ENCODE results near the gene FPGS. TPM values are rescaled to one million over a fixed set of nuclear protein-coding genes. Genes with fewer than 3 reads are reported as not detected.

Gene FPGS
- total RNA-seq, 2 experiments from 2014 or later: 71.9 to 80.4 TPM

DNA sequence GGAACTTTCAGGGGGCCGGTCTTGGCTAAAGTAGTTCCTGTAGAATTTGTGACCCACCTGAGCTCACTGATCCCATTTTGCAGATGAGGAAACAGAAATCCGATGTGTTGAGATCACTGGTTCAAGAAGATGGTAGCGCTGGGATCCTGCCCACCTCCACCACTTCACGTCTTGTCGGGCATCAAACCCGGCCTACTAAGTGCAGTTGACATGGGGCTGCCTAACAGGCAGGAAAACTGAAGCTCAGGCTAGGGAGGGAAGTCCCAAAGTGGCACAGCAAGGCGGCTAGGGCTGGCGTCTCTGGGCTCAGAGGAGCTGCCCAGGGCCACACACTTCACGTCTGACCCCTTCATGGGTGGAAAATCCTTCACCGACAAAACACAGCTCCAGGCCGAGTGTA lies 52.3 kb downstream of the FPGS start:
- peaks cover 5% of the 10 kb centered on the region for H3K9me3 Mint-ChIP-seq (ENCODE audit: low read depth)
- H3K27me3 Mint-ChIP-seq: no peaks in the 10 kb centered on the region
- intact Hi-C loops (cut with DNase I, micrococcal nuclease): no loop called here
- ChIA-PET CTCF (interaction anchor here (0.7 to 3.2 kb wide), 5 partner anchors 10 to 329 kb away, joined by 3 to 14 read pairs (median 3); no protein-coding TSS in a partner anchor), POLR2A (interaction anchor here (0.6 to 1.9 kb wide), 2 partner anchors 10 to 72 kb away, joined by 3 to 7 read pairs; no protein-coding TSS in a partner anchor)
- ATAC-seq: no peak
- no peak for DNase-seq
- no peak overlapping the region for H3K27ac Mint-ChIP-seq
- H3K4me3 Mint-ChIP-seq: peak overlapping the region; percentile 83
- peaks cover 23% of the 10 kb centered on the region for H3K4me1 Mint-ChIP-seq
- H3K36me3 Mint-ChIP-seq (ENCODE audit: low read depth): peaks cover 14% of the 10 kb centered on the region

DNA sequence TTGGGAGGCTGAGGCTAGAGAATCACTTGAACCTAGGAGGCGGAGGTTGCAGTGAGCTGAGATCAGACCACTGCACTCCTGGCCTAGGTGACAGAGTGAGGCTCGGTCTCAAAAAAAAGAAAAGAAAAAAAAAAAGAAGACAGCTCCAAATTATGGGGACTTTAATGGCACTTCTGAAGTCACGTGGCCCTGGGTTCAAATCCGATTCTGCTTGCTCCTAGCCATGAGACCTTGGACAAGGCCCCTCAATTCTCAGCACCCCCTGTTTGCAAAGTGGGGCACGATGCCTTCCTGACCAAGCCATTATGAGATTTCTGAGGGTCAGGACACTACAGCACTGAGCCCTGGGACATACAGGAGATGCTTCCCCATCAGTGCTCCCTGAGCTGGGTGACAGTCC lies 52.8 kb downstream of the FPGS start:
- ChIA-PET POLR2A (interaction anchor here (1.9 kb wide), 1 partner anchor 9 kb away, joined by 7 read pairs; no protein-coding TSS in a partner anchor), CTCF (interaction anchor here (0.7 to 3.2 kb wide), 5 partner anchors 9 to 330 kb away, joined by 3 to 14 read pairs (median 3); no protein-coding TSS in a partner anchor)
- Mint-ChIP-seq H3K9me3 (ENCODE audit: low read depth) (peaks cover 2% of the 10 kb centered on the region), H3K27me3 (no peaks in the 10 kb centered on the region), H3K4me3 (no peak overlapping the region), H3K4me1 (peaks cover 23% of the 10 kb centered on the region), H3K27ac (no peak overlapping the region), H3K36me3 (ENCODE audit: low read depth) (peaks cover 11% of the 10 kb centered on the region)
- DNase-seq: no peak
- intact Hi-C loops (cut with DNase I, micrococcal nuclease): no loop called here
- ATAC-seq: no peak

GRCh38 chr9:127856094-127856728 lies 53.5 kb downstream of the FPGS start:
- no peak overlapping the region for H3K27ac Mint-ChIP-seq
- ATAC-seq: no peak
- peaks cover 9% of the 10 kb centered on the region for H3K36me3 Mint-ChIP-seq (ENCODE audit: low read depth)
- H3K4me3 Mint-ChIP-seq: no peak overlapping the region
- ChIA-PET CTCF (interaction anchor here (0.7 to 3.2 kb wide), 2 partner anchors 13 to 1774 kb away, joined by 3 to 14 read pairs; no protein-coding TSS in a partner anchor), POLR2A (interaction anchor here (1.9 kb wide), 1 partner anchor 8 kb away, joined by 7 read pairs; no protein-coding TSS in a partner anchor)
- H3K27me3 Mint-ChIP-seq: no peaks in the 10 kb centered on the region
- no peak for DNase-seq
- peaks cover 28% of the 10 kb centered on the region for H3K4me1 Mint-ChIP-seq
- intact Hi-C loops (cut with DNase I, micrococcal nuclease): no loop called here
- no peaks in the 10 kb centered on the region for H3K9me3 Mint-ChIP-seq (ENCODE audit: low read depth)

DNA sequence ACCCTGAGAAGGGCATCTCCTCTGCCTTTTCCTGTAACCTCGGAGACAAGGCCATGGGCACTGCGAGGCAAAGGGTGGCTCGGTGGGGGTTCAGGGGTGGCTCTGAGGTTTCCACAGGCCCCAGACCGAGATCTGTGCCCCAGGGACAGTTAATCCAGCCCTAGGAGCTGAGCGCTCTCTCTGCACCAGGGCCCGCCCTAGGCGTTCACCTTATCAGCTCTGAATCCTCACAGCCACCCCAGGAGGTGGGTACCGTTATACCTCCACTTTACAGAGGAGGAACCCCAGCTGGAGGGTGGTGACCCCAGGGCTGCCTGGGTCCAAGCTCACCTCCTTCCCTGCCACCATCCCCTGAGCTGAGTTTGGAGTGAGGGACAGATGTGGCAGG lies 54.0 kb downstream of the FPGS start:
- intact Hi-C loops (cut with DNase I, micrococcal nuclease): no loop called here
- no peak overlapping the region for H3K4me3 Mint-ChIP-seq
- ChIA-PET CTCF (interaction anchor here (0.6 to 3.2 kb wide), 2 partner anchors 13 to 228 kb away, joined by 3 to 14 read pairs; no protein-coding TSS in a partner anchor), POLR2A (no interaction called here)
- H3K9me3 Mint-ChIP-seq (ENCODE audit: low read depth): no peaks in the 10 kb centered on the region
- peaks cover 9% of the 10 kb centered on the region for H3K36me3 Mint-ChIP-seq (ENCODE audit: low read depth)
- no peak for ATAC-seq
- H3K27me3 Mint-ChIP-seq: no peaks in the 10 kb centered on the region
- H3K27ac Mint-ChIP-seq: no peak overlapping the region
- DNase-seq: no peak
- H3K4me1 Mint-ChIP-seq: peaks cover 32% of the 10 kb centered on the region

DNA sequence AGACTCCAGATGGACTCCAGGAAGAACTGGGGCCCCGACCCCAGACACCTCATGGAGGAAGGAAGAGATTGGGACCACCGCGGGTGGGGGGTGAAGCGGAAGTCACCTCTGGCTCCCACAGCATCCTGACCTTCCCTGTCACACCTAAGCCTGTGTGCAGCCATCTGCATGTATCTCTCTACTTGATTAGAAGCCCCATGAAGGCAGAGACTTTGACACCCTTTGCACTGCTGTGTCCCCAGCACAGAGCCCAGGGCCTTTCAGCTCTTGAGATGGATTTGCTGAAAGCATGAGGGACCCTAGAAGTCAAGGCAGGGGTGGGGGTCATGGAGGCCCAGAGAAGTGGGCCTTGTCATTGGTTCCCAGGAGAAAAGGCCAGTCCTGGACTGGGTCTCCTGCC lies 54.6 kb downstream of the FPGS start:
- no peak overlapping the region for H3K27ac Mint-ChIP-seq
- DNase-seq (no peak), ATAC-seq (no peak)
- H3K27me3 Mint-ChIP-seq: no peaks in the 10 kb centered on the region
- ChIA-PET CTCF (interaction anchor here (0.6 to 3.2 kb wide), 2 partner anchors 12 to 228 kb away, joined by 3 to 14 read pairs; no protein-coding TSS in a partner anchor), POLR2A (no interaction called here)
- peaks cover 32% of the 10 kb centered on the region for H3K4me1 Mint-ChIP-seq
- intact Hi-C loops (cut with DNase I, micrococcal nuclease): no loop called here
- no peak overlapping the region for H3K4me3 Mint-ChIP-seq
- H3K9me3 Mint-ChIP-seq (ENCODE audit: low read depth): no peaks in the 10 kb centered on the region
- peaks cover 5% of the 10 kb centered on the region for H3K36me3 Mint-ChIP-seq (ENCODE audit: low read depth)

DNA sequence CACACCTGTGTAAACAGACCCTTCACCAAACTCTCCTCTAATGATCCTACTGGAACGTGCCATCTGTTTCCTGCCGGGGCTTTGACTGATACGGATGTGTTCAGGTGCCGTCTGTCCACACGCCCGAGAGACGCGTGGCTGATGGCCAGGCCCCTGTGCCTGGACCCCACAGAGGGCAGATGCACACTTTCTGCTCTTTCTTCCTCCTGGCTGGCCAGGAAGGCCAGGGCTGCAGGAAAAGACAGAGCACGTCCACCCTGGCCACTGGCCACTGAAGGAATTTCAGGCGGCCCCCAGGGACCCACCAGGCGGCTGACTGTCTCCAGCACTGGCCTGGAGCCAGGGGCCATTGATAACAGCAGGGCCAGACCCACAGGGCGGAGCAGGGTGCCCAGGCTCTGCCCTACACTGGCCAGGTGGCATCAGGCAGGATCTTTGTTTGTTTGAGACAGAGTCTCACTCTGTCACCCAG lies 55.4 kb downstream of the FPGS start:
- H3K36me3 Mint-ChIP-seq (ENCODE audit: low read depth): peaks cover 2% of the 10 kb centered on the region
- DNase-seq (no peak), ATAC-seq (no peak)
- ChIA-PET POLR2A (no interaction called here), CTCF (interaction anchor here (3.2 to 3.9 kb wide), 2 partner anchors 12 kb away, joined by 14 read pairs; no protein-coding TSS in a partner anchor)
- H3K27ac Mint-ChIP-seq: no peak overlapping the region
- H3K4me3 Mint-ChIP-seq: no peak overlapping the region
- no peaks in the 10 kb centered on the region for H3K9me3 Mint-ChIP-seq (ENCODE audit: low read depth)
- H3K4me1 Mint-ChIP-seq: peaks cover 34% of the 10 kb centered on the region
- H3K27me3 Mint-ChIP-seq: no peaks in the 10 kb centered on the region
- intact Hi-C loops (cut with DNase I, micrococcal nuclease): no loop called here

DNA sequence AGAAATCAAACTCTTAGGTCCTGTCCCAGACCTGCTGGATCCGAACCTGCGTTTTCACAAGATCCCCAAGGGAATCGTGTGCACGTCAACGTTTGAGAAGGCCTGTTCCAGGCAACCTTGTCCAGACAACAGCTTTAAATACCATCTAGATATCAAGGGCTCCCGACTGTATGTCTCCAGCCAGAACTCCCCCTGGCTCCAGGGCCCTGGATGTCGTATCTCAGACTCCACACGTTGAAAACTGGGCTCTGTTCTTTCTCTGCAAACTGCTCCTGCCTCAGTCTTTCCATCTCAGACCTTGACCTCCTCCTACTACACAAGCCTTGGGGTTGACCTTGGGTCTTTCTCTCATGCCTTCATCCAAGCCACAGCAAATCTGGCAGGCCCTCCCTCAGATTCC lies 57.6 kb downstream of the FPGS start:
- Mint-ChIP-seq H3K27ac (no peak overlapping the region), H3K4me1 (peaks cover 33% of the 10 kb centered on the region), H3K4me3 (no peak overlapping the region), H3K27me3 (no peaks in the 10 kb centered on the region), H3K36me3 (ENCODE audit: low read depth) (no peaks in the 10 kb centered on the region), H3K9me3 (ENCODE audit: low read depth) (no peaks in the 10 kb centered on the region)
- intact Hi-C loops (cut with DNase I, micrococcal nuclease): no loop called here
- DNase-seq: no peak
- ChIA-PET POLR2A (no interaction called here), CTCF (interaction anchor here (3.9 kb wide), 1 partner anchor 9 kb away, joined by 14 read pairs; no protein-coding TSS in a partner anchor)
- no peak for ATAC-seq

GRCh38 chr9:127860779-127861178 lies 58.1 kb downstream of the FPGS start:
- Mint-ChIP-seq H3K4me3 (no peak overlapping the region), H3K9me3 (ENCODE audit: low read depth) (no peaks in the 10 kb centered on the region), H3K27me3 (no peaks in the 10 kb centered on the region), H3K4me1 (peaks cover 37% of the 10 kb centered on the region), H3K36me3 (ENCODE audit: low read depth) (no peaks in the 10 kb centered on the region), H3K27ac (no peak overlapping the region)
- DNase-seq (no peak), ATAC-seq (no peak)
- ChIA-PET CTCF (interaction anchor here (3.9 kb wide), 1 partner anchor 9 kb away, joined by 14 read pairs; no protein-coding TSS in a partner anchor), POLR2A (interaction anchor here (0.6 kb wide), 1 partner anchor 33 kb away, joined by 4 read pairs; no protein-coding TSS in a partner anchor)
- intact Hi-C loops (cut with DNase I, micrococcal nuclease): no loop called here

DNA sequence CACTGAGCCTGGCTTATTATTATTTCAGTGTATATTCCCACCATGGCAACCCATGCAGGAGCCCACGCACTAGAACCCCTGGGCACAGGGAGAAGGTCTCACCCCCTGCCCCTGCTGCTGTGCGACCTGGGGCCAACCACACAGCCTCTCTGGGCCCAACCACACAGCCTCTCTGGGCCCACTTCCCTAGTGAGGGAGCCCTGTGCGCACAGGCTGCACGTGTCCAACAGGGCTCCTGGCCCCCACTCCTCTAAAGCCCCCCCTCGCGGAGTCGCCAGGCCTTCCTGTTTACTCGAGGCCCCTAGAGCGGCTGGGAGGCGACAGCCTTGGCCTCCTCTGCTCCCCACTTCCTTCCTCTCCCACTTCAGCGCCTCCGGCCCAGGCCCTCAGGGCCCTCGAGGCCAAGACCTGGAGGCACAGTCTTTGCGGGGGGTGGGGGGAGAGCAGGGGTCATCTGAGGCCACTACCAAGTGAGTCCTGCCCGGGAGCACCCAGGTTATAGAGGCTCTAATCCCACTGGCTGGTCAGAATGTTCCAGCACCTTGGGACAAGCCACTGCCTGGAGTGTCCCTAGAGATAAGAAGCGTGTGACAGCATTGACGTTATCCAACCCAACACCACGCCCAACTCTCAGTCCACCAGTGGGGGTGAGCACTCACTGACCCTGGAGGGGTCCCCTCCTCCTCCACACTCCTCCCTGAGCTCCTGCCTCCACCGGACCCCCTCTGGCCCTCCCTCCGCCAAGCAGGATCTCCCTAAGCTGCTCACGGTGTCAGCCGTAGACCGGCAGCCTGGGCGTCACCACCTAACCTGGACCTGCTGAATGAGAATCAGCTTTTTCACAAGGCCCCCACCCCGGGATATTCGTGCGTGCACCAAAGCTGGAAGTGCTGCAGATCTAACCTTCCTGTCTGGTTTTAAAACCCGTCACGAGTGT lies 59.7 kb downstream of the FPGS start:
- peak overlapping the region; percentile 51 for H3K27ac Mint-ChIP-seq
- no peaks in the 10 kb centered on the region for H3K27me3 Mint-ChIP-seq
- POLR2A ChIA-PET: no interaction called here
- H3K4me3 Mint-ChIP-seq: no peak overlapping the region
- peak; percentile 20 for ATAC-seq
- peak; percentile 43 for DNase-seq
- H3K9me3 Mint-ChIP-seq (ENCODE audit: low read depth): no peaks in the 10 kb centered on the region
- intact Hi-C loops (cut with DNase I, micrococcal nuclease): no loop called here
- CTCF ChIA-PET: interaction anchor here (0.5 to 3.9 kb wide), 8 partner anchors 7 to 155 kb away, joined by 3 to 14 read pairs (median 5); partner anchors contain the start of genes ENG and TOR2A
- H3K4me1 Mint-ChIP-seq: peaks cover 41% of the 10 kb centered on the region
- no peaks in the 10 kb centered on the region for H3K36me3 Mint-ChIP-seq (ENCODE audit: low read depth)

GRCh38 chr9:127863191-127863621 lies 60.5 kb downstream of the FPGS start:
- no peak overlapping the region for H3K4me3 Mint-ChIP-seq
- H3K36me3 Mint-ChIP-seq (ENCODE audit: low read depth): no peaks in the 10 kb centered on the region
- intact Hi-C loops (cut with DNase I, micrococcal nuclease): no loop called here
- H3K4me1 Mint-ChIP-seq: peaks cover 41% of the 10 kb centered on the region
- H3K9me3 Mint-ChIP-seq (ENCODE audit: low read depth): no peaks in the 10 kb centered on the region
- ATAC-seq: no peak
- ChIA-PET POLR2A (interaction anchor here (2.3 kb wide), 1 partner anchor 8 kb away, joined by 7 read pairs; no protein-coding TSS in a partner anchor), CTCF (interaction anchor here (0.5 to 3.0 kb wide), 7 partner anchors 9 to 134 kb away, joined by 3 to 8 read pairs (median 4); partner anchors contain the start of genes ENG and TOR2A)
- no peak for DNase-seq
- H3K27me3 Mint-ChIP-seq: no peaks in the 10 kb centered on the region
- H3K27ac Mint-ChIP-seq: no peak overlapping the region
